Stimulated activated CD8-positive, alpha-beta memory T cell treated with anti-CD3 and anti-CD28 coated beads, Interleukin-15, amount 100 ng/mL, for 48 hours (primary cell): ENCODE results near the gene MAP3K5.

Experiments used
- DNase-seq, 2 donors: peaks; one replicate each; pipeline ENCODE4 v3.0.0-alpha.2; 2020; ENCODE audit warnings: low read depth in 2 of 2

MAP3K5 gene

GRCh38 chr6:136685540-136686108 is 106.7 kb downstream of the MAP3K5 start:
- DNase-seq, result no peak

- no peak for DNase-seq
These were observed 107.8 kb downstream of the MAP3K5 start for GRCh38 chr6:136684466-136684865.

GRCh38 chr6:136683209-136683941 is 108.9 kb downstream of the MAP3K5 start:
- DNase-seq, result no peak

GRCh38 chr6:136682292-136682691 is 110.0 kb downstream of the MAP3K5 start:
- no peak for DNase-seq

DNA sequence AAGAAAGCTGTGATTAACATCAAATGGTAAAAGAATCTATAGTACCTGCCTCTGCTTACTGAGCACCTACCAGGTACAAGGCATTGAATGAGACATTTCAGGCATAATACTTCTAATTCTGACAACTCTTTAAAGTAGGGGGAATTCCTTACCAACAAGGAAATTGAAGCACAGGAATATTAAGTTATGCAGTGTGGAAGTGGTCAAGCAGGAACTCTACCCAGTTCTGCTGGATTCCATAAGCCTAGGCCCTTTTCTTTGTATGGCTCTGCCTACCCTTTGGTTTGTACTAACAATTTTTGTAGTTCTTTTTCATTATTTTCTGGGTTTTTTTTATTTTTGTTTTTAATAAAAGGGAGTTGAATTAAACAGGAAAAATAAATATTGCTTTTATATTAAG is 114.5 kb downstream of the MAP3K5 start:
- DNase-seq, result no peak

GRCh38 chr6:136677344-136677743 is 114.9 kb downstream of the MAP3K5 start:
- no peak for DNase-seq

DNA sequence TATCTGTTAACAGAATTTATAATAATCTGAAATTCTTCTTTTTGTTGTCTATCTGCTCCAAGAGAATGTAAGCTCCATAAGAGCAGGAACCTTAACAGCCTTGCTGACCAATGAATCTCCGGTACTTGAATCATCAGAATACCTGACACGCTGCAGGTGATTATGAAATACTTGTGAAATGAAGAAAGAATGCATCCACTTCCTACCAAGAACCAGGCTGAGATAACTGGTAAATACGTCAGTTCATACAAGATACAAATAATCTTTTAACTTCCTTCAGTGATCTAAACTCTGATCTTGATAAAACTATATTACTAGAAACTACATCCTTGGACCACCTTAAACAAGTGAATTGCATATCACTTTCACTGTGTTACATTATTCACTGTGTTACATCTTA is 116.2 kb downstream of the MAP3K5 start:
- DNase-seq, result no peak

GRCh38 chr6:136673571-136673970 is 118.7 kb downstream of the MAP3K5 start:
- no peak for DNase-seq

DNA sequence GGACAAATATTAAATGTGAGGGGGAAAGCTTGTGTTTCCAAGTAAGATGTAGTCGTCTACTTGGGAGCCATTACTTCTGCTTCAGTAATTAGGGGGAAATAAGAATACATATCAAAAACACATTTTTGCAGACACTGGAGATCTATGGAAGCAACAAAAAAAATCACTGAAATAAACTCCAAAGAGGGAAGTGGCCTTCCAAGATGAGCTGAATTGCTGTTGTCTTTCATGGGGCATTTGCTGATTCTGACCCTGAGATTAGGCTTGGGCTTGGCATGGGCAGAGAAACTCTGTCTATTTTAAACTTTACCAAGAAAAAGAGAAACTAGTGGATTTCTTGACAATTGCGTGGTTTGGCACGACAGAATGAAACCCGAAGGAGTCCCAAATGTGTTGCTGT is 120.1 kb downstream of the MAP3K5 start:
- no peak for DNase-seq

DNA sequence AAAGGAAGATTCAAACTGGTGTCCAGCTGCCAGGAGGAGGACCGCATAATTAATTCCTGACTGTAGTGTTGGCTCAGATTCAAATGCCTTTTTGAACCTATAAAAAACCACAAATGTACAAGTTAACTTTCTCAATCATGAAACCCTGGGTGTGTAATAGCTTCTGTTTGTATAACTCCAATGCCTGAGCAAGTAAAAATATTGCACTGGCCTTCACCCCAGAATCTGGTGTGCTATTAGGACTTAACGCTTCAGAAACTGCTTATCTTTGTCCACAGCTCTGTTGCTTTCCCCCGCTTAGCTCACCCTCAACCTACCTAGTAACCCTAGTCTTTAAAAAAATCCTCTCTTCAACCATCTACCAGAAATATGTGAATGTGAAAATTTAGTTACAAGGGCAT is 123.0 kb downstream of the MAP3K5 start:
- no peak for DNase-seq

DNA sequence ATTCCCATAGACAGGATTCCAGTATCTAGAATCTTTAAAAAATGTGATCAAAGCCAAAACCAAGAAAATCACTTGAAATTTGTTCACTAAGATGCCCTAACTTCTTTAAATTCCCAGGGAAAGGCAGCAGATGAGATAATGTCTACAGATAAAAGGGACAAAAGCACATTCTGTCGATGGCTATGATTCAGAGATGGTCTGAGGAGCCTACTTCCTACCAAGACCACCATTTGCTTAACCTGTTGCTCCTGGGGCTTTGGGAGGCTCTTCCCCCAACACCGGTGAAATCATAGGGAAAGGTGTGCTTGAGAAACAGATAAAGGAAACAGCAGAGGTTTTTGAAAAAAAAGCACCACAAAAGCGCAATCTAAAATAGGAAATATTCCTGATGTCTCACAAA is 123.7 kb downstream of the MAP3K5 start:
- no peak for DNase-seq

DNA sequence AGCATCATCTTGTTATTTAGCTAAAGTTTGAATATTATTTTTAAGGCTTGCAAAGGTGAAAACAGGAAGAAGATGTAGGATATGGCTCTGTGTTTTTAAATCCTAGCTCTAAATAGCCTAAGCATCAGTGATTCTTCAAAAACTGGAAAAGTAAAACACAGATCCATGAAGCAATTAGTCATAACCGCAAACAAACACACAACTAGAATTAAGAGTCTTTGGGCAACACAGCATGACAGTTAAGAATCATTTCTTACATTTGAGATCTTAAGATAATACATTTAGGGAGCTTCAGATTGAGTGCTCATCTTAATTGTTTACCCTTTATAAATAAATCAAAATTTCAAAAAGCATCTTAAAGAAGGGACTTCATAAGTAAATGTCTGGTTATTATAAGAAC is 126.2 kb downstream of the MAP3K5 start:
- DNase-seq, result no peak

DNA sequence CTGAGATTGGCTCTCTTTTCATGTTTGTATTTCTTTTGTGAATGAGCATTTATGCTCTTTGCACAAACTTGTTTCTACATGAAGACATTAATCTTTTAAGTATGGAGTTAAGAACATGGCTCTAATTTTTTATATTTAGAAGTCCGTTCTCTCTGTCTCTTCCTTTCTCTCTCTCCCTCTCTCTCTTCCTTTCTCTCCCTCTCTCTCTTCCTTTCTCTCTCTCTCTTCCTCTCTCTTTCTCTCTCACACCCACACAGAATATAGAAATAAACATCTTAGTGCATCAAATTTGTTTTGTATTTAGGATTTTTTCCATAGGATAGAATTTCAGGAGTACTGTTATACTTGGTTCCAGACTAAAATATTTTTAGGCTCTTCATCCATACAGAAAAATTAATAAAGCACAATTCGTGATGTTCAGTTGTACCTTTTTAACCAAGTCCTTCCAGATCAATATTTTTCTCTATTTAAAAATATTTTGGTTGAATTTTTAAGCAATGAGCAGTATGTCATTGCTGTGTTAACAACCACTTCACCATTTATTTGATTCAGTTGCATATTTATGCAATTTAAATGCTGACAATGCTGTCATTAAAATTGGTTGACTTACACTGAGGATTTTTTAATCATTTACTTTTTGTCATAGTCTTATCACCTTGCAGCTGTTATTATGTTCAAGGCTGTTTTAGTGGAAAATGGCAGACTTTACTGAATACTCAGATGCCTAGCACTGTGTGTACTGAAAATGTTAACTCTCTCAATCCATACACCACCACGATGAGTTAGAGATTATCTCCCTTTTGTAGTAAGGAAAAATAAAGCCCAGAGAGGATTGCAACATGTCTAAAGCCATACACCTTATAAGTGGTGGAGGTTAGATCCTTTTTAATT is 129.7 kb downstream of the MAP3K5 start:
- DNase-seq, result no peak

GRCh38 chr6:136660727-136661126 is 131.6 kb downstream of the MAP3K5 start:
- no peak for DNase-seq

- no peak for DNase-seq
These were observed 132.2 kb downstream of the MAP3K5 start for GRCh38 chr6:136659991-136660499.

DNA sequence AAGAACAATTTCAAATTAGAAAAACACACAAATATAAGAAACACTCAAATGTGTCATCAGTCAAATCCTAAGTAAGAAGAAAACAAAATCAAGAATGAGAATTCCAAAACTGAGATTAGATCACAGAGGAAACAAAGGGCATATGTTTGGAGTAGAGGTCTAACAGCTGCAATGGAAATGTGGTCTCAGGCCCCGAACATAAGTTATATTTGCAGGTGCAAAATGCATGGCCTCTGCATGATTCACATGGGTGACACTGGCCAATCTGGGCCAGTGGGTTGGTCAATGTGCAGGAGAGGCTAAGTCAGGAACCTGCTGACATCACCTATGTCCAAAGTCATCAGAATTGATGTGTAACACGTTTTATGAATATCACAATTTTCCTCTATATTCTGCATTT is 133.6 kb downstream of the MAP3K5 start:
- DNase-seq, result no peak

- DNase-seq, result no peak
These were observed 134.6 kb downstream of the MAP3K5 start for GRCh38 chr6:136657666-136658065.

DNA sequence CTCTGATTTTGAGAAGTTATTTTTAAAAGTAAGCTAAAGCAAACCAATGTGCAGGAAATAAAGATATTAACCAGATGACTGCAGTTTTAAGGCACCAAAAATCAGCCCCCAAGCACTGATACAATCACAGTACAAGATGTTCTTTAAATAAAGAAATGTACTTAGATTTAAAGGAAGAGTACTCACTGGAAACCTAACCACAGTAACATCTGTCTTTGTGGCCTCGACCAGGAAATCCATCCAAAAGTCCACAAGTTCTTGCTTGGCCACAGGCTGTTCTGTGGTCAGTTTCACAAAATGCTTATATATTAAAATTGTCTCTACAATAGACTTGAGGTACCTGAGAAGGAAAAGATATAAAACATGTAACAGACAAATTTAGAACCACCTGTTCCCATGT is 136.2 kb downstream of the MAP3K5 start:
- no peak for DNase-seq

GRCh38 chr6:136655239-136656014 is 136.8 kb downstream of the MAP3K5 start:
- no peak for DNase-seq

DNA sequence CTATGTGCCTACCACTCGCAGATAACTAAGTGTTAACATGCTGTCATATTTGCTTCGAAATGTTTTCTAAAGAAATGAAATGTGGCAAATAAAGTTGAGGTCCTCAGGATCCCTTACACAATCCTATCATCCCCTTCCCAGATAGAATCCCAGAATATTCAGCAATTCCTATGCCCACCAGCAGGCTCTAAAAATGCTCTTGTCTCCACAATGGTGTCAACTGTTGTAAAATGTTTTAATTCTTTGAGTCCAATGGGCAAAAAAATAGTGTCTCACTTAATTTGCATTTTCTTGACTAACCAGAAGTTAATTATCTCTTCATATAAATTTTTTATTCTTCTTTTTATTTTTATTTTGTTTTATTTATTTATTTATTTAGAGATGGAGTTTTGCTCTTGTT is 138.2 kb downstream of the MAP3K5 start:
- no peak for DNase-seq

DNA sequence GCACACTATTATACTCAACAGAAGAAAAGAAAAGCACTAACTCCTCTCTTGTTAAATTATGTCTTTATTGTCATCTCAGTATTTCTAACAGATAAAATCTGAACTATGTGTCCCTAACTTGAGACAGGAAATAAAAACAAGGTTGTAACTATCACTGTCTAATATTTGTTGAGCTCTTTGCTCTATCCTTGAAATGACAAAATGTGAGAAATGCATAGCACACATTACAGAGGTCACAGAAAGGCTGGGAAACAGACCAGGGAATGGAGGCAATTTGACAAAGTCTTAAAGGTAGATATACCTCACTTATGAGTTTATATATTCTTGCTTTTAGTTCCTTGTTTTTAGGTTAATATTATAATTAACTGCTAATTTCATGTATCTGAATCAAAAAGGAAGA is 139.6 kb downstream of the MAP3K5 start:
- no peak for DNase-seq

DNA sequence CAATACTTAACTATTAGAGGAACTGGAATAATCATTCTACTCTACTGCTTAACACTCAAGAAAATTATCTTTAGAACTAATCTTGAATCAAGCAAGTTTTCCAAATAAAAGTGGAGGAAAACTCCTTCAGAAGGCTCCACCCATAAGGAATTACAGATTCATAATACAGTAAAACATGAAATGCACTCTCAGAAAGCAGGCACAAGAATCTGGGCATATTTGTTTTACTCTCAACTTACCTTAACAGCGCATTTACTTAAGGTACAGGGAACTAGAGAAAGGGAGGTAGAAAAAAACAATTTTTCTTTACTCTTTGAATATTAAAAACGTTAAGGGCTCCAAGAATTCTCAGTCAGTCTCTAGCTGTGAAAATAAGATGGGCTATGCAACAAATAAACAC is 140.3 kb downstream of the MAP3K5 start:
- no peak for DNase-seq
